Measurements from ENCODE around the gene NCK1. TPM values are rescaled to one million over a fixed set of nuclear protein-coding genes. Genes with fewer than 3 reads are reported as not detected.

NCK1 gene
- total and polyA plus RNA-seq, 2 of the 13 experiments (the other 11 are each of a cell fraction or from before 2014, with no cell fraction given) = 14.7 to 30.4 TPM

DNA sequence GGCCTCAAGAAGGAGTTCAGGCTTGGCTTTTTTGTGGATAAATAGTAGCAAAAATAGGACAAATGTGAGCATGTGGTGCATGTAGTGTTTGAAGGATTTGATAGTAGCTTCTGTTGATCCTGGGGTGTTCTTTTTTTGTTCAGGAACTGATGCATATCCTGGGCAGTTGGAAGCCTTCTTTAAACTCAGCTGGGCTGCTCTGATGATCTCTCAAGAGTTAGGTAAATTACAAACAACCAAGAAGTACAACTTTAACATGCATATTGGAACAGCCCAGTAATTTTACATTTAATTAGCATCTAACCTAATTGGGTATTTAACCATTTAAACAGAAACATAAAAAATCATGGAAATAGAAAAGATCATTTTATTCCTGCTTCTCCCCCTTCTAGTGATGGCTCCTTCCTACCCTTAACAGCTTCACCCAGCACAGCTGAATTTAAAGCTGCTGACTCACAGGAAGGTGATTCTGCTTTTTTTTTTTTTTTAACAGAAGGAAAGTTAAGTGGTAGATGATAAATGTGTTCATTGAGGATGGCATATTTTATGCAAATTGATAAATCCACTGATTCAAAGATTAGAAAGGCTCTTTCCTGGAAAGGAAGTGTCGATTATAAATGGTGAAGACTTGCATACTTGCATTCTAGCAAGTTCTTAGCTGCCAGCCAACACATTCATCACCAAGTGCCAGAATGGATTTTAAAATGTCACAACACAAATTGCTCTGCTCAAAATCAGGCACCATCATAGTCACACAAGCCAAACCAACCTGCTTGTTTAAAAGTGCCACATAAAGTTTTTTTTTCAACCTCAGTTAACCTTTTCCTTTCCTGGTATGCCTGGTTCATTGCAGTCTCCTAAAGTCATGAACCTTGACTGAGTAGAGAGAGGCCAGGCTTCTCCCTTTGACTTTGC, 23.1 kb upstream of the NCK1 start (continued):
- TF ChIP-seq, protein P1, sequence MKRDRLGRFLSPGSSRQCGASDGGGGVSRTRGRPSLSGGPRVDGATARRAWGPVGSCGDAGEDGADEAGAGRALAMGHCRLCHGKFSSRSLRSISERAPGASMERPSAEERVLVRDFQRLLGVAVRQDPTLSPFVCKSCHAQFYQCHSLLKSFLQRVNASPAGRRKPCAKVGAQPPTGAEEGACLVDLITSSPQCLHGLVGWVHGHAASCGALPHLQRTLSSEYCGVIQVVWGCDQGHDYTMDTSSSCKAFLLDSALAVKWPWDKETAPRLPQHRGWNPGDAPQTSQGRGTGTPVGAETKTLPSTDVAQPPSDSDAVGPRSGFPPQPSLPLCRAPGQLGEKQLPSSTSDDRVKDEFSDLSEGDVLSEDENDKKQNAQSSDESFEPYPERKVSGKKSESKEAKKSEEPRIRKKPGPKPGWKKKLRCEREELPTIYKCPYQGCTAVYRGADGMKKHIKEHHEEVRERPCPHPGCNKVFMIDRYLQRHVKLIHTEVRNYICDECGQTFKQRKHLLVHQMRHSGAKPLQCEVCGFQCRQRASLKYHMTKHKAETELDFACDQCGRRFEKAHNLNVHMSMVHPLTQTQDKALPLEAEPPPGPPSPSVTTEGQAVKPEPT (CRISPR knock-in tag; IDR thresholded peaks at IDR 0.05; ENCODE audit: low read depth) = no peak
- TF ChIP-seq ZSCAN9 (CRISPR knock-in tag; IDR thresholded peaks at IDR 0.05; ENCODE audit: borderline replicate concordance) (no peak), SAP130 (CRISPR knock-in tag; IDR thresholded peaks at IDR 0.05; ENCODE audit: low read depth) (no peak), ZNF354B (CRISPR knock-in tag; IDR thresholded peaks at IDR 0.05) (no peak), TBX3 (IDR thresholded peaks at IDR 0.05; ENCODE audit: borderline replicate concordance) (no peak)
- TF ChIP-seq, protein P2, sequence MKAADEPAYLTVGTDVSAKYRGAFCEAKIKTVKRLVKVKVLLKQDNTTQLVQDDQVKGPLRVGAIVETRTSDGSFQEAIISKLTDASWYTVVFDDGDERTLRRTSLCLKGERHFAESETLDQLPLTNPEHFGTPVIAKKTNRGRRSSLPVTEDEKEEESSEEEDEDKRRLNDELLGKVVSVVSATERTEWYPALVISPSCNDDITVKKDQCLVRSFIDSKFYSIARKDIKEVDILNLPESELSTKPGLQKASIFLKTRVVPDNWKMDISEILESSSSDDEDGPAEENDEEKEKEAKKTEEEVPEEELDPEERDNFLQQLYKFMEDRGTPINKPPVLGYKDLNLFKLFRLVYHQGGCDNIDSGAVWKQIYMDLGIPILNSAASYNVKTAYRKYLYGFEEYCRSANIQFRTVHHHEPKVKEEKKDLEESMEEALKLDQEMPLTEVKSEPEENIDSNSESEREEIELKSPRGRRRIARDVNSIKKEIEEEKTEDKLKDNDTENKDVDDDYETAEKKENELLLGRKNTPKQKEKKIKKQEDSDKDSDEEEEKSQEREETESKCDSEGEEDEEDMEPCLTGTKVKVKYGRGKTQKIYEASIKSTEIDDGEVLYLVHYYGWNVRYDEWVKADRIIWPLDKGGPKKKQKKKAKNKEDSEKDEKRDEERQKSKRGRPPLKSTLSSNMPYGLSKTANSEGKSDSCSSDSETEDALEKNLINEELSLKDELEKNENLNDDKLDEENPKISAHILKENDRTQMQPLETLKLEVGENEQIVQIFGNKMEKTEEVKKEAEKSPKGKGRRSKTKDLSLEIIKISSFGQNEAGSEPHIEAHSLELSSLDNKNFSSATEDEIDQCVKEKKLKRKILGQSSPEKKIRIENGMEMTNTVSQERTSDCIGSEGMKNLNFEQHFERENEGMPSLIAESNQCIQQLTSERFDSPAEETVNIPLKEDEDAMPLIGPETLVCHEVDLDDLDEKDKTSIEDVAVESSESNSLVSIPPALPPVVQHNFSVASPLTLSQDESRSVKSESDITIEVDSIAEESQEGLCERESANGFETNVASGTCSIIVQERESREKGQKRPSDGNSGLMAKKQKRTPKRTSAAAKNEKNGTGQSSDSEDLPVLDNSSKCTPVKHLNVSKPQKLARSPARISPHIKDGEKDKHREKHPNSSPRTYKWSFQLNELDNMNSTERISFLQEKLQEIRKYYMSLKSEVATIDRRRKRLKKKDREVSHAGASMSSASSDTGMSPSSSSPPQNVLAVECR (CRISPR knock-in tag; IDR thresholded peaks at IDR 0.05; ENCODE audit: borderline replicate concordance) = no peak
